Fibroblast of gingiva (primary cell): ENCODE measurements around the gene POU6F2.
"Not testable (repeated sequence)": the region's sequence is repeated elsewhere in the genome, so short reads cannot be mapped to it uniquely, and the experiment has no call there.

Experiments used
- DNase-seq: peaks from one replicate; pipeline ENCODE4 v3.0.0-alpha.2; 2011; ENCODE audit warnings: low read depth

The POU6F2 gene

GRCh38 chr7:39356172-39356925, 378.6 kb downstream of the POU6F2 start:
- DNase-seq, result no peak

GRCh38 chr7:39357648-39358047, 379.9 kb downstream of the POU6F2 start:
- no peak for DNase-seq

GRCh38 chr7:39360038-39360437, 382.3 kb downstream of the POU6F2 start:
- no peak for DNase-seq

GRCh38 chr7:39360766-39361165, 383.1 kb downstream of the POU6F2 start:
- DNase-seq, result no peak

- DNase-seq, result no peak
Measured at GRCh38 chr7:39365751-39366295, 388.1 kb downstream of the POU6F2 start.

GRCh38 chr7:39367451-39367850, 389.7 kb downstream of the POU6F2 start:
- DNase-seq, result no peak

GRCh38 chr7:39367943-39368342, 390.2 kb downstream of the POU6F2 start:
- DNase-seq, result no peak

- no peak for DNase-seq
Measured at GRCh38 chr7:39372383-39372782, 394.7 kb downstream of the POU6F2 start.

GRCh38 chr7:39374436-39375040, 396.8 kb downstream of the POU6F2 start:
- DNase-seq, result no peak

GRCh38 chr7:39375047-39375873, 397.6 kb downstream of the POU6F2 start:
- no peak for DNase-seq

GRCh38 chr7:39375874-39376190, 398.1 kb downstream of the POU6F2 start:
- DNase-seq, result no peak

- DNase-seq, result not testable (repeated sequence)
Measured at GRCh38 chr7:39376881-39377280, 399.2 kb downstream of the POU6F2 start.

- no peak for DNase-seq
Measured at GRCh38 chr7:39379416-39379815, 401.7 kb downstream of the POU6F2 start.

- DNase-seq, result no peak
Measured at GRCh38 chr7:39383136-39383535, 405.4 kb downstream of the POU6F2 start.

- DNase-seq, result no peak
Measured at GRCh38 chr7:39384386-39384785, 406.7 kb downstream of the POU6F2 start.

GRCh38 chr7:39386718-39387117, 409.0 kb downstream of the POU6F2 start:
- no peak for DNase-seq

GRCh38 chr7:39392151-39392550, 414.4 kb downstream of the POU6F2 start:
- no peak for DNase-seq

- no peak for DNase-seq
Measured at GRCh38 chr7:39394105-39394680, 416.5 kb downstream of the POU6F2 start.

GRCh38 chr7:39399458-39399857, 421.7 kb downstream of the POU6F2 start:
- no peak for DNase-seq

GRCh38 chr7:39399986-39400385, 422.3 kb downstream of the POU6F2 start:
- no peak for DNase-seq

GRCh38 chr7:39400836-39401235, 423.1 kb downstream of the POU6F2 start:
- no peak for DNase-seq

GRCh38 chr7:39402034-39402433, 424.3 kb downstream of the POU6F2 start:
- DNase-seq, result no peak
